Measurements from ENCODE around the gene NCOA1. TPM values are rescaled to one million over a fixed set of nuclear protein-coding genes. Genes with fewer than 3 reads are reported as not detected.

The NCOA1 gene
- total and polyA plus RNA-seq, 8 donors = 6.2 to 27.0 (median 17.3) TPM

- no peak for FAIRE-seq
- no peak for DNase-seq
- no peak for ATAC-seq
Observed at GRCh38 chr2:24725956-24726355, 234.9 kb downstream of the NCOA1 start.

GRCh38 chr2:24730481-24730880, 239.4 kb downstream of the NCOA1 start:
- H3K36me3 ChIP-seq = peaks cover 0 to 17% (median 0%) of the 10 kb centered on the region in 3 donors
- 98 to 99% methylated on average over 7 of the region's 7 CpGs for WGBS, 2 donors
- intact Hi-C loops (cut with DNase I) = no loop called here
- FAIRE-seq = no peak
- no peak overlapping the region for H3K27ac ChIP-seq
- no peaks in the 10 kb centered on the region for H3K4me1 ChIP-seq
- no peaks in the 10 kb centered on the region for H3K9me3 ChIP-seq
- no peak for DNase-seq
- no peak for ATAC-seq
- no peaks in the 10 kb centered on the region for H3K27me3 ChIP-seq
- no peak for TF ChIP-seq CTCF (IDR thresholded peaks at IDR 0.05)
- no peak overlapping the region for H3K4me3 ChIP-seq

More at GRCh38 chr2:24725956-24726355, 234.9 kb downstream of the NCOA1 start:
- 65 to 70% methylated on average over 3 of the region's 3 CpGs for WGBS, 2 donors
- H3K4me3 ChIP-seq = no peak overlapping the region
- intact Hi-C loops (cut with DNase I) = no loop called here
- H3K4me1 ChIP-seq = peaks cover 0 to 10% (median 0%) of the 10 kb centered on the region in 3 donors
- no peaks in the 10 kb centered on the region for H3K27me3 ChIP-seq
- H3K36me3 ChIP-seq = peaks cover 0 to 17% (median 0%) of the 10 kb centered on the region in 3 donors
- no peaks in the 10 kb centered on the region for H3K9me3 ChIP-seq
- TF ChIP-seq CTCF (IDR thresholded peaks at IDR 0.05) = no peak
- no peak overlapping the region for H3K27ac ChIP-seq

- Histone ChIP-seq H3K4me1 (no peaks in the 10 kb centered on the region), H3K27ac (no peak overlapping the region), H3K27me3 (no peaks in the 10 kb centered on the region), H3K36me3 (peaks cover 0 to 17% (median 0%) of the 10 kb centered on the region in 3 donors), H3K9me3 (no peaks in the 10 kb centered on the region), H3K4me3 (no peak overlapping the region)
- no peak for TF ChIP-seq CTCF (IDR thresholded peaks at IDR 0.05)
- ATAC-seq (no peak), DNase-seq (no peak), FAIRE-seq (no peak)
- intact Hi-C loops (cut with DNase I) = no loop called here
Observed at GRCh38 chr2:24731040-24731439, 240.0 kb downstream of the NCOA1 start.

GRCh38 chr2:24731923-24732322, 240.9 kb downstream of the NCOA1 start:
- H3K4me1 ChIP-seq = no peaks in the 10 kb centered on the region
- WGBS, 2 donors = 100% methylated on average over 1 of the region's 1 CpG
- no peak for FAIRE-seq
- H3K27ac ChIP-seq = no peak overlapping the region
- no peaks in the 10 kb centered on the region for H3K9me3 ChIP-seq
- no peak for DNase-seq
- peaks cover 0 to 17% (median 0%) of the 10 kb centered on the region in 3 donors for H3K36me3 ChIP-seq
- H3K27me3 ChIP-seq = no peaks in the 10 kb centered on the region
- no peak for ATAC-seq
- intact Hi-C loops (cut with DNase I) = no loop called here
- no peak for TF ChIP-seq CTCF (IDR thresholded peaks at IDR 0.05)
- H3K4me3 ChIP-seq = no peak overlapping the region

- DNase-seq (no peak), FAIRE-seq (no peak), ATAC-seq (no peak)
- H3K9me3 ChIP-seq = no peaks in the 10 kb centered on the region
- TF ChIP-seq CTCF (IDR thresholded peaks at IDR 0.05) = no peak
- no peak overlapping the region for H3K4me3 ChIP-seq
- intact Hi-C loops (cut with DNase I) = no loop called here
- no peaks in the 10 kb centered on the region for H3K27me3 ChIP-seq
- 97 to 100% methylated on average over 2 of the region's 2 CpGs for WGBS, 2 donors
- no peaks in the 10 kb centered on the region for H3K4me1 ChIP-seq
- no peak overlapping the region for H3K27ac ChIP-seq
- H3K36me3 ChIP-seq = peaks cover 0 to 6% (median 0%) of the 10 kb centered on the region in 3 donors
Observed at GRCh38 chr2:24734741-24735140, 243.7 kb downstream of the NCOA1 start.

Measured in pancreas (tissue), 10 donors.